Measurements from ENCODE around the gene SHISAL1.

DNA sequence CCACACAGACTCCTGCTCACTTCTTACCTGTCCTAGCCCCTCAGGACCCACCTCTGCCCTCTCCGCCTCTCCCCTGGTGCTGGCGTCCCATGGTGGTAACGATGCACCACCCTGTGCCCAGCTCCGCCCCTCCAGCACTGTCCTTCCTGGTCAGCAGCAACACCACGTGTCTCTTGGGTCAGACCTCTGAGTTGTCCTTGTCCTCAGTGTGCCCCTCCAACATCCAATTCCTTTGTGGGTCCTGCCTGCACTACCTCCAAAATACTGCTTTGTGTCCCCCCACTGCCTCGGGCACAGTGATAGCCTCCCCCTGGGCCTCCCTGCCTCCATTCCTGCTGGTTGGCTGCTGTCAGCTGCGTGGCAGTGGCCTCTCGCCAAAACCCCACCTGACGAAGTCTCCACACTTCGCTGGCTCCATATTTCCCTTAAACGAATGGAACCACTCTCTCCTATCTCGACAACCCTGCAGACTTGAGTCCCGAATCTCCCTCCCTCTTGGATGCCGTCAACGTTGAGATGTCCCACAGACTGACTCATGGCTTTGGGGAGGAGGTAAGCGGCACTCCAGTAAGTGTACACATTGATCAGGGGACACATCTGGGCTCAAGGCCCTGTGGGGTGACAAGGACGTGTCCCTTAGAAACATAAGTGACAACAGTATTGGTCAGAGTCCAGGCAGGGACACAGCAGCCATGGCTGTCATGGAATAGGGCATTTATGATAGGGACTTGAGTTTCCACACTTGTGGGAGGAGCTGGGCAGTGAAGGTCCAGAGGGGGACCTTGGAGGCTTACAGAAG is 42.8 kb downstream of the SHISAL1 start:
- no peak for TF ChIP-seq POLR2A (IDR thresholded peaks at IDR 0.05)
- TF ChIP-seq, protein P1, sequence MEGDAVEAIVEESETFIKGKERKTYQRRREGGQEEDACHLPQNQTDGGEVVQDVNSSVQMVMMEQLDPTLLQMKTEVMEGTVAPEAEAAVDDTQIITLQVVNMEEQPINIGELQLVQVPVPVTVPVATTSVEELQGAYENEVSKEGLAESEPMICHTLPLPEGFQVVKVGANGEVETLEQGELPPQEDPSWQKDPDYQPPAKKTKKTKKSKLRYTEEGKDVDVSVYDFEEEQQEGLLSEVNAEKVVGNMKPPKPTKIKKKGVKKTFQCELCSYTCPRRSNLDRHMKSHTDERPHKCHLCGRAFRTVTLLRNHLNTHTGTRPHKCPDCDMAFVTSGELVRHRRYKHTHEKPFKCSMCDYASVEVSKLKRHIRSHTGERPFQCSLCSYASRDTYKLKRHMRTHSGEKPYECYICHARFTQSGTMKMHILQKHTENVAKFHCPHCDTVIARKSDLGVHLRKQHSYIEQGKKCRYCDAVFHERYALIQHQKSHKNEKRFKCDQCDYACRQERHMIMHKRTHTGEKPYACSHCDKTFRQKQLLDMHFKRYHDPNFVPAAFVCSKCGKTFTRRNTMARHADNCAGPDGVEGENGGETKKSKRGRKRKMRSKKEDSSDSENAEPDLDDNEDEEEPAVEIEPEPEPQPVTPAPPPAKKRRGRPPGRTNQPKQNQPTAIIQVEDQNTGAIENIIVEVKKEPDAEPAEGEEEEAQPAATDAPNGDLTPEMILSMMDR (IDR thresholded peaks at IDR 0.05) = no peak
